ENCODE data around the gene VARS1.
"Not testable (repeated sequence)": the region's sequence is repeated elsewhere in the genome, so short reads cannot be mapped to it uniquely, and the experiment has no call there.

VARS1 gene

GRCh38 chr6:31821301-31822035, 25.9 kb upstream of the VARS1 start:
- peak; percentile 26 for DNase-seq

GRCh38 chr6:31820399-31820798, 24.8 kb upstream of the VARS1 start:
- DNase-seq = not testable (repeated sequence)

- no peak for DNase-seq
Measured at GRCh38 chr6:31819871-31820299, 24.3 kb upstream of the VARS1 start.

GRCh38 chr6:31817929-31818511, 22.5 kb upstream of the VARS1 start:
- not testable (repeated sequence) for DNase-seq

- DNase-seq = not testable (repeated sequence)
Measured at GRCh38 chr6:31817133-31817928, 21.8 kb upstream of the VARS1 start.

GRCh38 chr6:31815025-31815838, 19.7 kb upstream of the VARS1 start, which contains the start of the genes HSPA1A and HSPA1L:
Gene HSPA1A, plus strand, starts transcription at chr6:31815543. Its CDS starts 214 bp downstream, at chr6:31815757.
Gene HSPA1L, minus strand, starts transcription at chr6:31815283. Its CDS starts 3,311 bp downstream, at chr6:31811972.
- DNase-seq = peak; percentile 92

GRCh38 chr6:31814677-31815024, 19.1 kb upstream of the VARS1 start:
- DNase-seq = peak; percentile 86

GRCh38 chr6:31813465-31813849, 17.9 kb upstream of the VARS1 start:
- DNase-seq = no peak

- DNase-seq = no peak
Measured at GRCh38 chr6:31811645-31812044, 16.1 kb upstream of the VARS1 start.

- DNase-seq = not testable (repeated sequence)
Measured at GRCh38 chr6:31808599-31808998, 13.0 kb upstream of the VARS1 start.

GRCh38 chr6:31806470-31807272, 11.1 kb upstream of the VARS1 start, which contains the start of gene LSM2:
Gene LSM2, minus strand, starts transcription at chr6:31806966. Its CDS starts 209 bp downstream, at chr6:31806757.
- DNase-seq = peak; percentile 96

GRCh38 chr6:31805939-31806469, 10.5 kb upstream of the VARS1 start:
- DNase-seq = no peak

- DNase-seq = not testable (repeated sequence)
Measured at GRCh38 chr6:31801031-31801927, 5.7 kb upstream of the VARS1 start.

- DNase-seq = no peak
Measured at GRCh38 chr6:31799781-31800180, 4.2 kb upstream of the VARS1 start.

- DNase-seq = no peak
Measured at GRCh38 chr6:31797588-31797987, 2.0 kb upstream of the VARS1 start.

GRCh38 chr6:31796993-31797385, 1.4 kb upstream of the VARS1 start:
- no peak for DNase-seq

- DNase-seq = no peak
Measured at GRCh38 chr6:31794866-31795615, 511 bp downstream of the VARS1 start.

GRCh38 chr6:31794294-31794865, 1.2 kb downstream of the VARS1 start:
- no peak for DNase-seq

- DNase-seq = not testable (repeated sequence)
Measured at GRCh38 chr6:31793927-31794245, 1.7 kb downstream of the VARS1 start.
